Activated naive CD4-positive, alpha-beta T cell treated with Interleukin-2 at 50 U/mL for 16 hours (primary cell): Measurements from ENCODE around the gene KIF5A.
A peak's percentile ranks its signal among the peaks of the same experiment; 100 is the strongest.
"Not testable (repeated sequence)": the region's sequence is repeated elsewhere in the genome, so short reads cannot be mapped to it uniquely, and the experiment has no call there.

Experiments
- DNase-seq: peaks from one replicate; pipeline ENCODE4 v3.0.0-alpha.2; 2020

KIF5A gene

GRCh38 chr12:57609781-57610553 is 60.1 kb downstream of the KIF5A start:
- DNase-seq, result no peak

GRCh38 chr12:57610554-57611107 is 60.8 kb downstream of the KIF5A start:
- DNase-seq, result no peak

- DNase-seq, result peak; percentile 62
These were observed 61.4 kb downstream of the KIF5A start, which contains the start of gene ARHGEF25 for GRCh38 chr12:57611108-57611826. Gene ARHGEF25 (plus strand): TSS chr12:57611435. CDS start chr12:57611895, 460 bp downstream.

GRCh38 chr12:57611827-57612710 is 62.2 kb downstream of the KIF5A start:
- DNase-seq, result no peak

- DNase-seq, result no peak
These were observed 63.0 kb downstream of the KIF5A start for GRCh38 chr12:57612711-57613426.

- no peak for DNase-seq
These were observed 63.7 kb downstream of the KIF5A start for GRCh38 chr12:57613427-57614109.

GRCh38 chr12:57614178-57614947 is 64.5 kb downstream of the KIF5A start:
- DNase-seq, result no peak

- no peak for DNase-seq
These were observed 65.2 kb downstream of the KIF5A start for GRCh38 chr12:57614948-57615500.

- DNase-seq, result no peak
These were observed 65.8 kb downstream of the KIF5A start for GRCh38 chr12:57615637-57616036.

GRCh38 chr12:57616383-57617101 is 66.7 kb downstream of the KIF5A start:
- no peak for DNase-seq

GRCh38 chr12:57617942-57618341 is 68.1 kb downstream of the KIF5A start:
- no peak for DNase-seq

GRCh38 chr12:57618431-57618830 is 68.6 kb downstream of the KIF5A start:
- DNase-seq, result not testable (repeated sequence)

- no peak for DNase-seq
These were observed 69.2 kb downstream of the KIF5A start for GRCh38 chr12:57618966-57619433.

- DNase-seq, result peak; percentile 32
These were observed 69.8 kb downstream of the KIF5A start for GRCh38 chr12:57619434-57620244.

GRCh38 chr12:57620245-57620935 is 70.5 kb downstream of the KIF5A start:
- no peak for DNase-seq

GRCh38 chr12:57620936-57621496 is 71.2 kb downstream of the KIF5A start:
- DNase-seq, result peak; percentile 26

- DNase-seq, result peak; percentile 63
These were observed 71.9 kb downstream of the KIF5A start for GRCh38 chr12:57621497-57622292.
